H1 (cell line): ENCODE measurements around the gene SYNPO. TPM values are rescaled to one million over a fixed set of nuclear protein-coding genes. Genes with fewer than 3 reads are reported as not detected.

Experiments
- CTCF ChIA-PET: fragments of 300-600 bp; sonication (Branson Sonifier 250); formaldehyde crosslinking; loops from one replicate; lab custom pipeline; 2021; ENCODE audit not compliant: partially characterized antibody; lab: Charles Lee
- POLR2A ChIA-PET: fragments of 300-600 bp; sonication (Branson Sonifier 250); formaldehyde crosslinking; loops from one replicate; lab custom pipeline; 2021; ENCODE audit warnings: inconsistent platforms; ENCODE audit not compliant: partially characterized antibody; lab: Charles Lee
- DNase-seq, 2 experiments: peaks; one replicate each; pipeline versions ENCODE4 v3.0.0 to v3.0.0-alpha.2; 2010 to 2022; ENCODE audit warnings: low spot score in 2 of 2, low read depth in 1 of 2, mixed read lengths in 1 of 2
- FAIRE-seq: peaks from 2 replicates; lab custom pipeline; 2011; peaks lifted over from hg19 to GRCh38; lab: Jason Lieb, UNC
- H2AFZ ChIP-seq: 2 replicates; pipeline ENCODE4 v1.8.1; 2012; ENCODE audit warnings: low read length, inconsistent platforms
- H2AK5ac ChIP-seq: 2 replicates; pipeline ENCODE4 v1.6.1; 2013; ENCODE audit warnings: low read depth, low read length
- H2BK120ac ChIP-seq: replicated peaks from 2 replicates; pipeline ENCODE3; 2013; ENCODE audit warnings: low read depth, low read length, inconsistent platforms
- H2BK12ac ChIP-seq: 2 replicates; pipeline ENCODE4 v1.6.1; 2013; ENCODE audit warnings: low read depth, low read length
- H2BK15ac ChIP-seq: 2 replicates; pipeline ENCODE4 v1.6.1; 2013; ENCODE audit warnings: low read length
- H2BK20ac ChIP-seq: 2 replicates; pipeline ENCODE4 v1.6.1; 2013; ENCODE audit warnings: low read length
- H2BK5ac ChIP-seq: 2 replicates; pipeline ENCODE4 v1.6.1; 2013; ENCODE audit warnings: low read depth, low read length
- H3K14ac ChIP-seq: 2 replicates; pipeline ENCODE4 v1.6.1; 2013; ENCODE audit warnings: inconsistent platforms; ENCODE audit not compliant: insufficient read length
- H3K18ac ChIP-seq: 2 replicates; pipeline ENCODE4 v1.6.1; 2013; ENCODE audit warnings: low read length; ENCODE audit errors: extremely low read depth
- H3K23ac ChIP-seq: 2 replicates; pipeline ENCODE4 v1.6.1; 2013; ENCODE audit warnings: inconsistent platforms; ENCODE audit not compliant: insufficient read length
- H3K23me2 ChIP-seq: 2 replicates; pipeline ENCODE4 v1.6.1; 2013; ENCODE audit warnings: low read depth, low read length
- H3K27ac ChIP-seq: 2 replicates; pipeline ENCODE4 v1.6.1; 2011; ENCODE audit warnings: low read depth, low read length, inconsistent platforms
- H3K27me3 ChIP-seq, 4 experiments: replicated peaks in 1 of 4; 1 replicate in 1 of 4; 2 replicates in 3 of 4; pipeline versions ENCODE4 v1.6.1 to v1.8.1; 2011 to 2013; ENCODE audit warnings: low read length in 3 of 4, mild to moderate bottlenecking in 3 of 4, inconsistent platforms in 2 of 4, mixed read lengths in 2 of 4, moderate library complexity in 1 of 4; ENCODE audit not compliant: control insufficient read depth in 3 of 4, insufficient read depth in 3 of 4; ENCODE audit errors: extremely low read depth in 1 of 4
- H3K36me3 ChIP-seq, 4 experiments: 2 replicates each; pipeline versions ENCODE4 v1.6.1 to v1.8.1; 2011 to 2013; ENCODE audit warnings: mild to moderate bottlenecking in 4 of 4, low read length in 3 of 4, moderate library complexity in 2 of 4, control low read depth in 1 of 4, inconsistent platforms in 1 of 4; ENCODE audit not compliant: insufficient read depth in 4 of 4, control insufficient read depth in 2 of 4
- H3K4ac ChIP-seq: replicated peaks from 2 replicates; pipeline ENCODE3; 2013; ENCODE audit warnings: low read length, low read depth, mixed read lengths, inconsistent platforms; ENCODE audit not compliant: insufficient read length
- H3K4me1 ChIP-seq, 4 experiments: replicated peaks in 1 of 4; 1 replicate in 1 of 4; 2 replicates in 3 of 4; pipeline versions ENCODE4 v1.6.1 to v1.8.1; 2011 to 2013; ENCODE audit warnings: low read length in 3 of 4, inconsistent platforms in 2 of 4, mixed read lengths in 1 of 4; ENCODE audit not compliant: insufficient read depth in 4 of 4, control insufficient read depth in 3 of 4
- H3K4me2 ChIP-seq, 2 experiments: 2 replicates each; pipeline versions ENCODE4 v1.6.1 to v1.8.1; 2011 to 2013; ENCODE audit warnings: low read depth in 2 of 2, low read length in 2 of 2, control low read depth in 1 of 2, inconsistent platforms in 1 of 2, mild to moderate bottlenecking in 1 of 2; ENCODE audit not compliant: insufficient read depth in 1 of 2
- H3K4me3 ChIP-seq, 4 experiments: fragments of 200-600, 300-600 bp in 1 of 4; sonication (generic), shearing (Covaris generic), sonication (Bioruptor Twin) in 1 of 4; 2 replicates each; pipeline versions ENCODE4 v1.5.1 to v1.8.1; 2011 to 2016; ENCODE audit warnings: low read length in 4 of 4, low read depth in 3 of 4, control low read depth in 2 of 4, inconsistent platforms in 2 of 4, mild to moderate bottlenecking in 2 of 4, mixed read lengths in 1 of 4, moderate library complexity in 1 of 4; ENCODE audit not compliant: insufficient read depth in 2 of 4; ENCODE audit errors: extremely low read depth in 1 of 4
- H3K56ac ChIP-seq: replicated peaks from 2 replicates; pipeline ENCODE3; 2013; ENCODE audit warnings: low read depth, mild to moderate bottlenecking, mixed read lengths, low read length, inconsistent platforms; ENCODE audit not compliant: insufficient read length
- H3K79me1 ChIP-seq: 2 replicates; pipeline ENCODE4 v1.6.1; 2013; ENCODE audit warnings: low read depth, low read length, control low read depth
- H3K79me2 ChIP-seq, 2 experiments: 2 replicates each; pipeline versions ENCODE4 v1.6.1 to v1.8.1; 2012 to 2013; ENCODE audit warnings: low read length in 2 of 2, mild to moderate bottlenecking in 2 of 2, inconsistent platforms in 1 of 2; ENCODE audit not compliant: insufficient read depth in 2 of 2, control insufficient read depth in 1 of 2
- H3K9ac ChIP-seq, 4 experiments: replicated peaks in 1 of 4; 1 replicate in 1 of 4; 2 replicates in 3 of 4; pipeline versions ENCODE4 v1.6.1 to v1.8.1; 2011 to 2013; ENCODE audit warnings: low read depth in 3 of 4, low read length in 3 of 4, control low read depth in 2 of 4, mild to moderate bottlenecking in 2 of 4, moderate library complexity in 2 of 4, inconsistent platforms in 1 of 4; ENCODE audit errors: extremely low read depth in 1 of 4
- H3K9me3 ChIP-seq, 2 experiments: 2 replicates each; pipeline versions ENCODE4 v1.6.1 to v1.8.1; 2012 to 2013; ENCODE audit warnings: mild to moderate bottlenecking in 2 of 2, moderate library complexity in 2 of 2, control low read depth in 1 of 2, inconsistent platforms in 1 of 2, low read depth in 1 of 2, low read length in 1 of 2, mixed read lengths in 1 of 2; ENCODE audit not compliant: insufficient read depth in 2 of 2
- H4K20me1 ChIP-seq, 2 experiments: replicated peaks in 1 of 2; 2 replicates each; pipeline versions ENCODE3 to v1.8.1; 2011 to 2013; ENCODE audit warnings: inconsistent platforms in 2 of 2, low read length in 2 of 2, mild to moderate bottlenecking in 1 of 2; ENCODE audit not compliant: insufficient read depth in 2 of 2, control insufficient read depth in 1 of 2
- H4K5ac ChIP-seq: 2 replicates; pipeline ENCODE4 v1.6.1; 2013; ENCODE audit warnings: low read length, low read depth, mixed read lengths, inconsistent platforms; ENCODE audit not compliant: insufficient read length
- H4K8ac ChIP-seq: 2 replicates; pipeline ENCODE4 v1.8.0; 2013; ENCODE audit warnings: mild to moderate bottlenecking, moderate library complexity, low read length, inconsistent platforms; ENCODE audit not compliant: insufficient read depth; ENCODE audit errors: extremely low read depth
- H4K91ac ChIP-seq: replicated peaks from 2 replicates; pipeline ENCODE3; 2013; ENCODE audit warnings: low read length, mixed read lengths, inconsistent platforms; ENCODE audit not compliant: insufficient read length
- BACH1 ChIP-seq: IDR thresholded peaks from 2 replicates; pipeline ENCODE4 v1.6.1; 2012; ENCODE audit warnings: low read length, improper control_type of control experiment
- EZH2 ChIP-seq: fragments of 200-600 bp; sonication (generic); IDR thresholded peaks from 2 replicates; pipeline ENCODE4 v1.7.1; 2012; ENCODE audit warnings: low read depth, mild to moderate bottlenecking, moderate library complexity, low read length, inconsistent platforms; ENCODE audit not compliant: severe bottlenecking
- FOSL1 ChIP-seq: IDR thresholded peaks from 2 replicates; pipeline ENCODE4 v1.6.1; 2011; ENCODE audit warnings: mild to moderate bottlenecking, low read depth, low read length, moderate library complexity; ENCODE audit not compliant: insufficient read depth
- MAX ChIP-seq: IDR thresholded peaks from 2 replicates; pipeline ENCODE4 v1.6.1; 2012; ENCODE audit warnings: inconsistent platforms
- NANOG ChIP-seq: IDR thresholded peaks from 2 replicates; pipeline ENCODE4 v1.6.1; 2011; ENCODE audit warnings: low read length, low read depth, mild to moderate bottlenecking, inconsistent platforms; ENCODE audit not compliant: insufficient read depth, poor library complexity, severe bottlenecking
- NRF1 ChIP-seq: IDR thresholded peaks from 2 replicates; pipeline ENCODE4 v1.6.1; 2011; ENCODE audit warnings: mild to moderate bottlenecking, low read depth, low read length, improper control_type of control experiment
- POLR2A ChIP-seq, 2 experiments: IDR thresholded peaks; 1 replicate in 1 of 2; 2 replicates in 1 of 2; pipeline ENCODE4 v1.6.1; 2011; ENCODE audit warnings: low read depth in 2 of 2, low read length in 2 of 2, mild to moderate bottlenecking in 2 of 2; ENCODE audit errors: control extremely low read depth in 1 of 2
- TCF12 ChIP-seq: IDR thresholded peaks from 2 replicates; pipeline ENCODE4 v1.6.1; 2011; ENCODE audit warnings: low read depth, mild to moderate bottlenecking, low read length
- TEAD4 ChIP-seq: IDR thresholded peaks from 2 replicates; pipeline ENCODE4 v1.6.1; 2012; ENCODE audit warnings: low read depth, low read length, inconsistent platforms, mixed read lengths
- ZNF274 ChIP-seq: IDR thresholded peaks from 2 replicates; pipeline ENCODE4 v1.7.0; 2012; ENCODE audit warnings: low read length, borderline replicate concordance; ENCODE audit errors: extremely low read depth
- WGBS, 2 experiments: shearing (Covaris generic) in 1 of 2; methylation state at CpG; one replicate each; pipeline versions ENCODE4 v1.1.6 to v1.1.7; 2013 to 2015; ENCODE audit warnings: low lambda C conversion rate in 2 of 2, mixed read lengths in 2 of 2, inconsistent platforms in 1 of 2, low coverage in 1 of 2, missing lambda C conversion rate in 1 of 2; ENCODE audit not compliant: insufficient replicate concordance in 2 of 2, insufficient coverage in 1 of 2, insufficient read length in 1 of 2; ENCODE audit errors: extremely low coverage in 1 of 2, missing lambda C conversion rate in 1 of 2; 5-methylcytosine and 5-hydroxymethylcytosine counted together
- polyA plus RNA-seq, 7 experiments: library from polyadenylated mRNA; depleted of rRNA in 3 of 7; stranded (reverse) in 5 of 7; unstranded in 2 of 7; fragments of >200 nt in 5 of 7; fragments of 200-250 nt in 2 of 7; gene quantifications; 1 replicate in 5 of 7; 2 replicates in 1 of 7; 4 replicates in 1 of 7; pipeline versions ENCODE4 v1.2.1 to v1.2.3, GENCODE V29; 2011 to 2013; ENCODE audit warnings: missing spikeins in 2 of 7, mixed read lengths in 2 of 7
- total RNA-seq: library from RNA; stranded (reverse); fragmentation: NEBNext Ultra II Directional; extraction: Animal tissue kit (Norgen Biotek cat#: 25700); gene quantifications from 2 replicates; pipeline ENCODE4 v1.2.1, GENCODE V29; 2021
- TF ChIP-seq, protein P1 (sequence below): IDR thresholded peaks from 2 replicates; pipeline ENCODE4 v1.6.1; 2012; ENCODE audit warnings: inconsistent platforms

The SYNPO gene
- total and polyA plus RNA-seq, 2 of the 8 experiments (the other 6 are each of a cell fraction or from before 2014, with no cell fraction given), result 2.3 TPM

DNA sequence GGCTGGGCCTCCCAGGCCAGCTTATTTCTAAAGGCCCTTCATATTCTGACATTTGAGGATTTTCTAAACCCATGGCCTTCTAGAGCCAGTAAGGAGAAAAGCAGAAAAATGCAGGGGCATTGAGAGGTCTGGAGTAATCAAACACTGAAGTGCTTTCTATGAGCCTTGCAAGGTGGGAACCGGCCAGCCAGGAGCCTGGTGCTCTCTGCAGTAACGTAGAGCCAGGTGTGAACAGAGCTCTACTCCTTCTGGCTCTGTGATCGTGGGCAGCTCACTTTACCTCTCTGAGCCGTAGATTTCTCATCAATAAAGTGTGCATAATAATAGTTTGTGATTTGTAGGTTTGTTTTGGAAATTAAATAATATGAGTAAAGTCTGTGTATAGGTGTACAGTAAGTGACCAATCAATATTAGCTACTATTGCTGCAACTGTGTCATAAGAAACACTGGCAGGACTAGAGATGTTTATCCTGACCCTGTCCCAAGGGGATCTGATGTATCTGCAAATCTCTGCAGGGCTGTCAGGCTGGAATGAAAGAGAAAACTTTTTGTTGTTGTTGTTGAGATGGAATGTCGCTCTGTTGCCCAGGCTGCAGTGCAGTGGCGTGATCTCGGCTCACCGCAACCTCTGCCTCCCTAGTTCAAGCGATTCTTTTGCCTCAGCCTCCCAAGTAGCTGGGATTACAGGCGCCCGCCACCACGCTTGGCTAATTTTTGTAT lies 2.7 kb downstream of the SYNPO start:
- no peak overlapping the region for H2BK15ac ChIP-seq
- no peak for FAIRE-seq
- no peaks in the 10 kb centered on the region for H3K36me3 ChIP-seq
- no peak overlapping the region for H3K4me3 ChIP-seq
- no peak overlapping the region for H2BK20ac ChIP-seq
- no peak overlapping the region for H2BK12ac ChIP-seq
- DNase-seq, result no peak
- no peak overlapping the region for H3K4ac ChIP-seq
- H3K27ac ChIP-seq, result no peak overlapping the region
- H2BK5ac ChIP-seq, result no peak overlapping the region
- no peaks in the 10 kb centered on the region for H3K9me3 ChIP-seq
- H3K23me2 ChIP-seq, result no peaks in the 10 kb centered on the region
- no peaks in the 10 kb centered on the region for H3K79me2 ChIP-seq
- H4K8ac ChIP-seq, result no peak overlapping the region
- no peak overlapping the region for H3K4me2 ChIP-seq
- H2AK5ac ChIP-seq, result no peak overlapping the region
- ChIA-PET POLR2A (interaction anchor here (0.5 to 2.6 kb wide), 5 partner anchors 10 to 168 kb away, joined by 3 to 7 read pairs (median 3); no protein-coding TSS in a partner anchor), CTCF (interaction anchor here (0.5 to 18.4 kb wide), 14 partner anchors 9 to 188 kb away, joined by 3 to 247 read pairs (median 4); partner anchors contain the start of gene MYOZ3)
- H4K20me1 ChIP-seq, result no peaks in the 10 kb centered on the region
- H4K91ac ChIP-seq, result no peak overlapping the region
- H3K56ac ChIP-seq, result no peak overlapping the region
- H4K5ac ChIP-seq, result no peak overlapping the region
- H3K18ac ChIP-seq, result no peak overlapping the region
- no peak overlapping the region for H3K14ac ChIP-seq
- no peaks in the 10 kb centered on the region for H3K79me1 ChIP-seq
- no peak overlapping the region for H3K9ac ChIP-seq
- H3K23ac ChIP-seq, result no peak overlapping the region
- 86% methylated on average over 9 of the region's 12 CpGs; no CpG with 5 or more reads in 1 of the 2 experiments for WGBS, 2 experiments
- no peak for TF ChIP-seq ZNF274
- no peak for TF ChIP-seq NANOG
- TF ChIP-seq BACH1, result no peak
- TF ChIP-seq POLR2A (IDR thresholded peaks at IDR 0.05; ENCODE audit: control extremely low read depth in 1 of 2, low read depth in 2 of 2, low read length in 2 of 2), result no peak
- no peak for TF ChIP-seq FOSL1
- TF ChIP-seq TCF12, result no peak
- TF ChIP-seq, protein P1, sequence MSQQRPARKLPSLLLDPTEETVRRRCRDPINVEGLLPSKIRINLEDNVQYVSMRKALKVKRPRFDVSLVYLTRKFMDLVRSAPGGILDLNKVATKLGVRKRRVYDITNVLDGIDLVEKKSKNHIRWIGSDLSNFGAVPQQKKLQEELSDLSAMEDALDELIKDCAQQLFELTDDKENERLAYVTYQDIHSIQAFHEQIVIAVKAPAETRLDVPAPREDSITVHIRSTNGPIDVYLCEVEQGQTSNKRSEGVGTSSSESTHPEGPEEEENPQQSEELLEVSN, result no peak
- no peak for TF ChIP-seq TEAD4
- no peak for TF ChIP-seq NRF1
- TF ChIP-seq MAX, result no peak
- no peak for TF ChIP-seq EZH2
- H2BK120ac ChIP-seq, result no peak overlapping the region
- peaks cover 0 to 16% (median 9%) of the 10 kb centered on the region in 4 experiments; a peak in 6 of 7 replicates for H3K4me1 ChIP-seq
- H2AFZ ChIP-seq, result no peak overlapping the region
- no peaks in the 10 kb centered on the region for H3K27me3 ChIP-seq
